Astrocyte (in vitro differentiated cells and primary cell): ENCODE results near the gene ANKRD33B.
"Not testable (repeated sequence)": the region's sequence is repeated elsewhere in the genome, so short reads cannot be mapped to it uniquely, and the experiment has no call there.

ENCODE experiments used
- CTCF ChIP-seq: IDR thresholded peaks from 2 replicates; pipeline ENCODE4 v1.5.1; 2011; ENCODE audit warnings: low read depth, mild to moderate bottlenecking, inconsistent platforms, low read length, moderate library complexity; ENCODE audit not compliant: insufficient read depth
- EZH2 ChIP-seq: IDR thresholded peaks from 2 replicates; pipeline ENCODE4 v1.6.1; 2012; ENCODE audit warnings: mild to moderate bottlenecking, low read length, inconsistent platforms; ENCODE audit not compliant: insufficient read depth

- TF ChIP-seq CTCF, EZH2: not testable (repeated sequence)
These were observed 100.4 kb downstream of the ANKRD33B start for GRCh38 chr5:10664180-10664769.
